Measurements from ENCODE around the gene ABCA4.

ABCA4 gene

DNA sequence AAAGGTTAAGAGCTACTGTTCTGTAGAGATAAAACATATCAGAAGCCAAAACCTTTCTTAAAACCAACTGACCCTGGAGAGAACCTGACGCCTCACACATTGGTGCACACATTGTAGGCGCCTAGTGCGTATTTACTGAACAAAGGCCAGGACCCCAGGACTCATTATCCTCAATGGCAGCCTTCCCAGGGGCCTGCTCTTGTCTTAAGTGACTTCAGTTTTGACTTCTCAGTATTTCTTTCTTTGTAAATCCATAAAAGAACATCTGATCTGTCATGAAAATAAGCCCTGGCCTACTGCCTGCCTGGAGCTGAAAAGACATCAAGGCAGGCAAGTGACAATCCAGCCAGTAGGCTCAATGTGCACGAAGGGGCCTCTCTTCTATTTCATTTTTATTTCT, 27.6 kb downstream of the ABCA4 start:
- H3K27me3 ChIP-seq (replicated peaks), result no peaks in the 10 kb centered on the region
- H3K27ac ChIP-seq, result peak overlapping the region; percentile 98
- H3K4me3 ChIP-seq (ENCODE audit: low read depth, low read length), result no peak overlapping the region
- DNase-seq, result no peak
- in situ Hi-C loops (cut with HindIII; ENCODE audit: low pct_ligation_motif_present, low sequenced_read_pairs), result no loop called here
- TF ChIP-seq, protein P1, sequence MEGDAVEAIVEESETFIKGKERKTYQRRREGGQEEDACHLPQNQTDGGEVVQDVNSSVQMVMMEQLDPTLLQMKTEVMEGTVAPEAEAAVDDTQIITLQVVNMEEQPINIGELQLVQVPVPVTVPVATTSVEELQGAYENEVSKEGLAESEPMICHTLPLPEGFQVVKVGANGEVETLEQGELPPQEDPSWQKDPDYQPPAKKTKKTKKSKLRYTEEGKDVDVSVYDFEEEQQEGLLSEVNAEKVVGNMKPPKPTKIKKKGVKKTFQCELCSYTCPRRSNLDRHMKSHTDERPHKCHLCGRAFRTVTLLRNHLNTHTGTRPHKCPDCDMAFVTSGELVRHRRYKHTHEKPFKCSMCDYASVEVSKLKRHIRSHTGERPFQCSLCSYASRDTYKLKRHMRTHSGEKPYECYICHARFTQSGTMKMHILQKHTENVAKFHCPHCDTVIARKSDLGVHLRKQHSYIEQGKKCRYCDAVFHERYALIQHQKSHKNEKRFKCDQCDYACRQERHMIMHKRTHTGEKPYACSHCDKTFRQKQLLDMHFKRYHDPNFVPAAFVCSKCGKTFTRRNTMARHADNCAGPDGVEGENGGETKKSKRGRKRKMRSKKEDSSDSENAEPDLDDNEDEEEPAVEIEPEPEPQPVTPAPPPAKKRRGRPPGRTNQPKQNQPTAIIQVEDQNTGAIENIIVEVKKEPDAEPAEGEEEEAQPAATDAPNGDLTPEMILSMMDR (IDR thresholded peaks at IDR 0.05; ENCODE audit: low read depth, low read length, missing control alignments), result no peak
- no peaks in the 10 kb centered on the region for H3K36me3 ChIP-seq (replicated peaks)

DNA sequence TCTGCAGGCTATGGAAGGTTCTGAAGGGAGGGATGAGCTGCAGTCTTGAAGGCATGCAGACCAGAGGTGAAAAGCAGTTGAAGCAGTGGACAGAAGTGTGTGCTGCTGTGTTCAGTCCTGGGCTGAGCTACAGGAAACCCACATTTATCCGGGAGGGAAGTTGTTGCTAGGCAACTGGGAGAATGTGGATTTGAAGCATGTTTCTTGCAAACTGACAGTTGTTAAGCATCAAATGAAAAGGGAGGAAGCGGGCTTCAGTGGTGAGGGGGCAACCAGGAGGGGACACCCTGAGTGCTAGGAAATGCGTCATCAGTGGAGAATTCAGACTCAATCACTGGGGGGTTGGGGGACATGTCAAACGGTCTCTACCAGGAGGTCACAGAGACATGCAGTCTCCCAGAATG, 28.7 kb downstream of the ABCA4 start:
- H3K27me3 ChIP-seq (replicated peaks), result no peaks in the 10 kb centered on the region
- DNase-seq, result peak; percentile 99
- peak overlapping the region; percentile 98 for H3K27ac ChIP-seq
- no peaks in the 10 kb centered on the region for H3K36me3 ChIP-seq (replicated peaks)
- in situ Hi-C loops (cut with HindIII; ENCODE audit: low pct_ligation_motif_present, low sequenced_read_pairs), result no loop called here
- TF ChIP-seq, protein P1 (IDR thresholded peaks at IDR 0.05; ENCODE audit: low read depth, low read length, missing control alignments), result no peak
- no peak overlapping the region for H3K4me3 ChIP-seq (ENCODE audit: low read depth, low read length)

DNA sequence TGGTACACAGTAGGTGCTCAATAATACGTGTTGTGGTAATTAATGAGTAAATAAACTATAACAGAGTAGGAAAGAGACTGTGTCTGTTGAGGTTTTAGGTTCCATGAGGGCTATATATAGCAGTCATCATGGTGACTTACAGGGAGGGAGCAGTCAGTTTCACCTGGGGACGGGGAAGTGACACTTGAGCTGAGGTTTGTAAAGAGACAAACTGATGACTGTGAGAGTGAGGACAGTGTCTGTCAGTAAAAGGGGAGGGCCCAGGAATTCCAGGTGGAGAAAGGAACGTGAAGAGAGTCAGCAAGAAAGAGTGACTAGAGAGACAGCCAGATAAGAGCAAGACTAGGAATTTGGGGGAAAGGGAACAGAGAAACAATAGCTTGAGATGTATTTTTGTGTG, 30.2 kb downstream of the ABCA4 start:
- in situ Hi-C loops (cut with HindIII; ENCODE audit: low pct_ligation_motif_present, low sequenced_read_pairs), result no loop called here
- no peak for DNase-seq
- Histone ChIP-seq H3K4me3 (ENCODE audit: low read depth, low read length) (no peak overlapping the region), H3K27ac (no peak overlapping the region), H3K36me3 (replicated peaks) (no peaks in the 10 kb centered on the region), H3K27me3 (replicated peaks) (no peaks in the 10 kb centered on the region)
- TF ChIP-seq, protein P1 (IDR thresholded peaks at IDR 0.05; ENCODE audit: low read depth, low read length, missing control alignments), result no peak

DNA sequence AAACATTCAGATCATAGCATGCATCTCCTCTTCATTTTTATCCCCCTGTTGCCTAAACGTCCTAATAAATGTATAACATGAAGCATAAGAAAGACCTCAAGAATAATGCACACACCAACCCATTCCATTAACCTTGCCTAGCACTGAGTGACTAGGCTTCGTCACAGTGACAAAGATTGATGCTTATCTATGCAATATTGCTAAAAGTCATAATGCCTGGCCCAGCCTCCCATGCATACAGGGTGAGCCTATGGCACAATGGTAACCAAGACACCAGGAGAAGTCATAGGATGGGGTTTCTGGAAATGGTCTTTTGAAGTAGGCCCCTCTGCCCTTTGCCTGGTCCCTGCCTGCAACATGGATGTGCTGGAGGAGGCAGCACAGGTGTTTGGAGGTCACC, 33.8 kb downstream of the ABCA4 start:
- H3K4me3 ChIP-seq (ENCODE audit: low read depth, low read length), result no peak overlapping the region
- H3K27me3 ChIP-seq (replicated peaks), result no peaks in the 10 kb centered on the region
- in situ Hi-C loops (cut with HindIII; ENCODE audit: low pct_ligation_motif_present, low sequenced_read_pairs), result no loop called here
- DNase-seq, result no peak
- H3K36me3 ChIP-seq (replicated peaks), result no peaks in the 10 kb centered on the region
- TF ChIP-seq, protein P1 (IDR thresholded peaks at IDR 0.05; ENCODE audit: low read depth, low read length, missing control alignments), result no peak
- no peak overlapping the region for H3K27ac ChIP-seq

DNA sequence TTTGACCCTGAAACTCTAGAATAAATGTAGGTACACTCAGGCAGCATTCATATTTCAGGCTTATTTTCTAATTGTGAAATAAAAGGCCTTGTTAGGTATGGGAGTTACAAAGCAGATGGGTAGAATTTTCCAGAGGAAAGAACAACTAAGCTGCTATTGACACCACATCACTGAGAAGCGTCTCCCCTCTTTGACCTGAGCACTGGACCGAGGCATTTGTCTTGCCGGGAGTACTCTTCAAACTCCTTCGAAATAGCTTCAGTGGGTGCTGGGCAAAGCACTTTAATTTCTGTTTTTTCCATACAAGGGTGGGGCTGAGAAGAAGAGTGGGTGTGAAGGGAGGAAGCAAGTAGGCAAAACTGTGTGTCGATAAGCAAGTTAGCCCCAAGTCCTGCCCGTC, 36.4 kb downstream of the ABCA4 start:
- H3K4me3 ChIP-seq (ENCODE audit: low read depth, low read length), result no peak overlapping the region
- H3K36me3 ChIP-seq (replicated peaks), result no peaks in the 10 kb centered on the region
- no peak overlapping the region for H3K27ac ChIP-seq
- DNase-seq, result no peak
- no peaks in the 10 kb centered on the region for H3K27me3 ChIP-seq (replicated peaks)
- in situ Hi-C loops (cut with HindIII; ENCODE audit: low pct_ligation_motif_present, low sequenced_read_pairs), result no loop called here
- TF ChIP-seq, protein P1 (IDR thresholded peaks at IDR 0.05; ENCODE audit: low read depth, low read length, missing control alignments), result no peak

DNA sequence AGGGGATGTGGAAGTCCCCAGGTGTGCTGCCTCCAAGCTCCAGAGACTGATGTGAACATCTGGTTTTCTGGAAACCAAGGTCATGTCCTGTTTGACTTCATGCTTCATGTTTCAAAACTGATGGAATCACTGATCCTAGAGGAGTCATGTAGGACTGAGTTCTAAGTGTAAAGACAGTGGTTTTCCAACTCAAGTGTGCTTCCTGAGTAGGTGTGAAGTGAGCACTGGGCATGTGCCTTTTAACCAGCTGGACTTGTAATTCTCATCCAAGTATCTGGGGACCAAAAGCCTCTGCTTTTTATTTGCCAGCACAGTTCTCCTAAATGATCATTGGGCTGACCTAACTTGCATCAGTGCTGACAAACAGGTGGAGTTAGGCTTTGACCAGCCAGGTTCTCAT, 36.9 kb downstream of the ABCA4 start:
- no peak overlapping the region for H3K4me3 ChIP-seq (ENCODE audit: low read depth, low read length)
- no peak overlapping the region for H3K27ac ChIP-seq
- DNase-seq, result no peak
- TF ChIP-seq, protein P1 (IDR thresholded peaks at IDR 0.05; ENCODE audit: low read depth, low read length, missing control alignments), result no peak
- H3K27me3 ChIP-seq (replicated peaks), result no peaks in the 10 kb centered on the region
- in situ Hi-C loops (cut with HindIII; ENCODE audit: low pct_ligation_motif_present, low sequenced_read_pairs), result no loop called here
- no peaks in the 10 kb centered on the region for H3K36me3 ChIP-seq (replicated peaks)
